Ureter (tissue), 1 donor: Measurements from ENCODE around the gene OR6A2. TPM values are rescaled to one million over a fixed set of nuclear protein-coding genes. Genes with fewer than 3 reads are reported as not detected.

Experiments used
- DNase-seq: peaks from one replicate; pipeline ENCODE4 v3.0.0-alpha.2; 2020; ENCODE audit warnings: low spot score
- total RNA-seq: library from RNA; stranded (reverse); gene quantifications from one replicate; pipeline ENCODE4 v1.2.4, GENCODE V29; 2023
- donor health status: DM: yes; HTN: yes; CAD: no.

The OR6A2 gene
- total RNA-seq, 1 donor from 2014 or later, result 0.68 TPM

GRCh38 chr11:6755953-6756347 is 43.5 kb downstream of the OR6A2 start:
- no peak for DNase-seq

GRCh38 chr11:6755303-6755952 is 44.1 kb downstream of the OR6A2 start:
- no peak for DNase-seq

GRCh38 chr11:6747097-6747668 is 52.3 kb downstream of the OR6A2 start:
- DNase-seq, result no peak

- DNase-seq, result no peak
Observed at GRCh38 chr11:6746626-6747025, 52.9 kb downstream of the OR6A2 start.

- DNase-seq, result no peak
Observed at GRCh38 chr11:6746086-6746618, 53.3 kb downstream of the OR6A2 start.

GRCh38 chr11:6745465-6746015 is 53.9 kb downstream of the OR6A2 start:
- no peak for DNase-seq

- DNase-seq, result no peak
Observed at GRCh38 chr11:6745018-6745417, 54.5 kb downstream of the OR6A2 start.

GRCh38 chr11:6742260-6742659 is 57.2 kb downstream of the OR6A2 start:
- DNase-seq, result no peak

Other genes with a start within 250 kb of the OR6A2 start
- gene RRP8, start 196.1 kb downstream of the OR6A2 start, total RNA-seq, result 28.0 TPM
- 192 TPM for gene ILK, start 195.9 kb downstream of the OR6A2 start, total RNA-seq
- gene TAF10, start 187.5 kb downstream of the OR6A2 start, total RNA-seq, result 176 TPM
- 60.0 TPM for gene TPP1, start 180.3 kb downstream of the OR6A2 start, total RNA-seq
- gene DCHS1, start 143.9 kb downstream of the OR6A2 start, total RNA-seq, result 26.0 TPM
- 50.2 TPM for gene MRPL17, start 116.3 kb downstream of the OR6A2 start, total RNA-seq
- 1.7 TPM for gene OR2AG2, start 27.7 kb downstream of the OR6A2 start, total RNA-seq
- gene OR2AG1, start 16.7 kb downstream of the OR6A2 start, total RNA-seq, result not detected
- not detected for gene OR10A5, start 46.0 kb upstream of the OR6A2 start, total RNA-seq
- not detected for gene OR10A2, start 63.4 kb upstream of the OR6A2 start, total RNA-seq
- gene OR10A4, start 76.9 kb upstream of the OR6A2 start, total RNA-seq, result not detected
- 1.0 TPM for gene OR2D2, start 92.8 kb upstream of the OR6A2 start, total RNA-seq
- not detected for gene OR2D3, start 121.3 kb upstream of the OR6A2 start, total RNA-seq
- gene ZNF215, start 126.7 kb upstream of the OR6A2 start, total RNA-seq, result 9.6 TPM
- 4.3 TPM for gene ZNF214, start 220.7 kb upstream of the OR6A2 start, total RNA-seq
- 0.57 TPM for gene NLRP14, start 220.8 kb upstream of the OR6A2 start, total RNA-seq